Osteoblast (primary cell): ENCODE data around the gene DRAM1. TPM values are rescaled to one million over a fixed set of nuclear protein-coding genes. Genes with fewer than 3 reads are reported as not detected.

Experiments
- DNase-seq: peaks from one replicate; pipeline ENCODE4 v3.0.0; 2011; ENCODE audit warnings: low spot score, mixed read lengths; ENCODE audit not compliant: insufficient read length; ENCODE audit errors: missing footprints
- H2AFZ ChIP-seq: 2 replicates; pipeline ENCODE4 v1.6.0; 2011; ENCODE audit warnings: mild to moderate bottlenecking, low read length
- H3K27ac ChIP-seq: 2 replicates; pipeline ENCODE4 v1.5.1; 2011; ENCODE audit warnings: mild to moderate bottlenecking, low read depth, low read length, moderate library complexity
- H3K27me3 ChIP-seq: 2 replicates; pipeline ENCODE4 v1.6.0; 2012; ENCODE audit warnings: mild to moderate bottlenecking, control low read depth, inconsistent platforms, low read length, moderate library complexity; ENCODE audit not compliant: insufficient read depth
- H3K36me3 ChIP-seq: 2 replicates; pipeline ENCODE4 v1.5.1; 2011; ENCODE audit warnings: mild to moderate bottlenecking, low read length, control low read depth, moderate library complexity; ENCODE audit not compliant: insufficient read depth
- H3K4me1 ChIP-seq: 2 replicates; pipeline ENCODE4 v1.5.1; 2011; ENCODE audit warnings: mild to moderate bottlenecking, low read length, control low read depth, moderate library complexity; ENCODE audit not compliant: insufficient read depth
- H3K4me2 ChIP-seq: 2 replicates; pipeline ENCODE4 v1.6.0; 2011; ENCODE audit warnings: mild to moderate bottlenecking, low read length; ENCODE audit not compliant: insufficient read depth
- H3K4me3 ChIP-seq: fragments of 200-600 bp; sonication (generic); 3 replicates; pipeline ENCODE4 v1.5.1; 2012; ENCODE audit warnings: mild to moderate bottlenecking, low read length, inconsistent platforms; ENCODE audit not compliant: insufficient read depth
- H3K79me2 ChIP-seq: 2 replicates; pipeline ENCODE4 v1.6.0; 2012; ENCODE audit warnings: mild to moderate bottlenecking, low read length, control low read depth, inconsistent platforms; ENCODE audit not compliant: insufficient read depth
- H3K9me3 ChIP-seq: 2 replicates; pipeline ENCODE4 v1.5.1; 2011; ENCODE audit warnings: low read depth, low read length, control low read depth
- H4K20me1 ChIP-seq: 2 replicates; pipeline ENCODE4 v1.6.0; 2012; ENCODE audit warnings: mild to moderate bottlenecking, low read length, control low read depth; ENCODE audit not compliant: insufficient read depth
- CTCF ChIP-seq: IDR thresholded peaks from 2 replicates; pipeline ENCODE4 v1.5.1; 2011; ENCODE audit warnings: mild to moderate bottlenecking, low read depth, low read length, moderate library complexity; ENCODE audit errors: extremely low read depth
- total RNA-seq: library from RNA; depleted of rRNA; stranded (reverse); fragments of >200 nt; gene quantifications from 2 replicates; pipeline ENCODE4 v1.2.3, GENCODE V29; 2012

Gene DRAM1
- total RNA-seq, 1 donor, result 141 TPM

- Histone ChIP-seq H3K27me3 (no peaks in the 10 kb centered on the region), H3K4me3 (no peak overlapping the region), H3K4me1 (no peaks in the 10 kb centered on the region), H2AFZ (no peak overlapping the region), H4K20me1 (no peaks in the 10 kb centered on the region), H3K79me2 (no peaks in the 10 kb centered on the region), H3K36me3 (no peaks in the 10 kb centered on the region), H3K4me2 (no peak overlapping the region), H3K9me3 (no peaks in the 10 kb centered on the region), H3K27ac (no peak overlapping the region)
- no peak for DNase-seq
- TF ChIP-seq CTCF, result no peak
These were observed 69.9 kb downstream of the DRAM1 start for GRCh38 chr12:101947316-101947715.

- Histone ChIP-seq H3K27ac (no peak overlapping the region), H4K20me1 (no peaks in the 10 kb centered on the region), H3K9me3 (no peaks in the 10 kb centered on the region), H3K36me3 (no peaks in the 10 kb centered on the region), H3K27me3 (no peaks in the 10 kb centered on the region), H3K79me2 (no peaks in the 10 kb centered on the region), H3K4me2 (no peak overlapping the region), H2AFZ (no peak overlapping the region), H3K4me3 (no peak overlapping the region), H3K4me1 (no peaks in the 10 kb centered on the region)
- no peak for TF ChIP-seq CTCF
- no peak for DNase-seq
These were observed 71.0 kb downstream of the DRAM1 start for GRCh38 chr12:101948365-101948764.

GRCh38 chr12:101951002-101951670 lies 73.8 kb downstream of the DRAM1 start:
- no peak for TF ChIP-seq CTCF

GRCh38 chr12:101954113-101954512 lies 76.7 kb downstream of the DRAM1 start:
- Histone ChIP-seq H4K20me1 (no peaks in the 10 kb centered on the region), H2AFZ (no peak overlapping the region), H3K27me3 (no peaks in the 10 kb centered on the region), H3K4me3 (no peak overlapping the region), H3K27ac (no peak overlapping the region), H3K36me3 (no peaks in the 10 kb centered on the region), H3K79me2 (no peaks in the 10 kb centered on the region), H3K4me1 (no peaks in the 10 kb centered on the region), H3K9me3 (no peaks in the 10 kb centered on the region), H3K4me2 (no peak overlapping the region)
- no peak for TF ChIP-seq CTCF
- no peak for DNase-seq

More at GRCh38 chr12:101951002-101951670, 73.8 kb downstream of the DRAM1 start:
- H3K27ac ChIP-seq, result no peak overlapping the region
- no peak overlapping the region for H3K4me2 ChIP-seq
- no peaks in the 10 kb centered on the region for H3K9me3 ChIP-seq
- no peak for DNase-seq
- no peaks in the 10 kb centered on the region for H3K4me1 ChIP-seq
- H3K36me3 ChIP-seq, result no peaks in the 10 kb centered on the region
- H2AFZ ChIP-seq, result no peak overlapping the region
- no peaks in the 10 kb centered on the region for H3K79me2 ChIP-seq
- no peaks in the 10 kb centered on the region for H4K20me1 ChIP-seq
- no peaks in the 10 kb centered on the region for H3K27me3 ChIP-seq
- no peak overlapping the region for H3K4me3 ChIP-seq
